ENCODE measurements around the gene NCBP3.

Gene NCBP3, protein sequence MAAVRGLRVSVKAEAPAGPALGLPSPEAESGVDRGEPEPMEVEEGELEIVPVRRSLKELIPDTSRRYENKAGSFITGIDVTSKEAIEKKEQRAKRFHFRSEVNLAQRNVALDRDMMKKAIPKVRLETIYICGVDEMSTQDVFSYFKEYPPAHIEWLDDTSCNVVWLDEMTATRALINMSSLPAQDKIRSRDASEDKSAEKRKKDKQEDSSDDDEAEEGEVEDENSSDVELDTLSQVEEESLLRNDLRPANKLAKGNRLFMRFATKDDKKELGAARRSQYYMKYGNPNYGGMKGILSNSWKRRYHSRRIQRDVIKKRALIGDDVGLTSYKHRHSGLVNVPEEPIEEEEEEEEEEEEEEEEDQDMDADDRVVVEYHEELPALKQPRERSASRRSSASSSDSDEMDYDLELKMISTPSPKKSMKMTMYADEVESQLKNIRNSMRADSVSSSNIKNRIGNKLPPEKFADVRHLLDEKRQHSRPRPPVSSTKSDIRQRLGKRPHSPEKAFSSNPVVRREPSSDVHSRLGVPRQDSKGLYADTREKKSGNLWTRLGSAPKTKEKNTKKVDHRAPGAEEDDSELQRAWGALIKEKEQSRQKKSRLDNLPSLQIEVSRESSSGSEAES

DNA sequence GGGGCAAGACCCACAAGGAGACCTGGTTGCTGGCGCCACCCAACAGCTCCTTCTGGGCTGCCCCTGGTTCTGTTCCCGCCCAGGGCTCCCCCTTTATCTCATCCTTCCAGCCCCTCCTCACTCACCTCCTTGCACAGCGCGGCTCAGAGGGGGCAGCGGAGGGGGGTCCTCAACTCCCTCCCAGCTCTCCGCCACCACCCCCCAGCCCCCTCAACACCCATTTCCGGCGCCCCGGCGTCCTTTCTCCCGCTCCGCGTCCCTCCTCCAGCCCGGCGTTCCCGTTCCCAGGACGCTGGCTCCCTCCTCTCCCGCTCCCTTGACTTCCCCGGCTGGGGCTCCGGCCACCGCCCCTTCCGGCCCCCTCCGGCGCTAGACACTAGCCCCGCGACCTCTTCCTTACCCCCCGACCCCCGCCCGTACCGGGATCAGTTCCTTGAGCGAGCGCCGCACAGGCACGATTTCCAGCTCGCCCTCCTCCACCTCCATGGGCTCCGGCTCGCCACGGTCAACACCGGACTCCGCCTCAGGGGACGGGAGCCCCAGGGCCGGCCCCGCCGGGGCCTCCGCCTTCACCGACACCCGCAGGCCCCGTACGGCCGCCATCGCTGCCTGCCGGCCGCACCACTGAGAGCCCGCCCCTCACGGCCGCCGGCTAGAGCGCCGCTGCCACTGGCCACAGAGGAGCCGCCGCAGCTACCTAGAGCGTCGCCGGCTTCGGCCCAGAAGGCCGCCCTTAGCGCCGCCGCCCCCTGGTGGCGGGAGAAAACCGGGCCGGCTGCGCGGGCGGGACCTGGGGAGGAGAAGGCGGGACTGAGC, at the start of gene NCBP3:
Gene NCBP3 (minus strand): TSS at position 626 of the 816 bp plus-strand sequence. CDS start 23 bp downstream, at position 603.
- peak; percentile 63 to 76 for DNase-seq

DNA sequence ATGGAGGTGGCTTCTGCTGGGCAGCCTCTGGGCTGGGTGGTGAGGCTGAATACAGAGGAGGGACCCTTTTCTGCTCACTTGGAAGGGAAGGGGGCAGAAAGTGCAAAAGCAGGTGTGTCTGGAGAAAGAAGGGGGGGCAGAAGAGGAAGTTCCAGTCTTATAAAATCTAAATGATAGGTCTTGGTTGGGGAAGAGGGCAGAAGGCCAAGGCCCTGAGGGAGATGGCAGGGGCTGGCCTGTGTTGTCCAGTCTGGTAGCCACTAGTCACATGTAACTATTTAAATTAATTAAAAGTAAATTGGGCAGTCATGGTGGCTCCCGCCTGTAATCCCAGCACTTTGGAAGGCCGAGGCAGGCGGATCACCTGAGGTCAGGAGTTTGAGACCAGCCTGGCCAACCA, 49.3 kb upstream of the NCBP3 start:
- DNase-seq, result no peak

DNA sequence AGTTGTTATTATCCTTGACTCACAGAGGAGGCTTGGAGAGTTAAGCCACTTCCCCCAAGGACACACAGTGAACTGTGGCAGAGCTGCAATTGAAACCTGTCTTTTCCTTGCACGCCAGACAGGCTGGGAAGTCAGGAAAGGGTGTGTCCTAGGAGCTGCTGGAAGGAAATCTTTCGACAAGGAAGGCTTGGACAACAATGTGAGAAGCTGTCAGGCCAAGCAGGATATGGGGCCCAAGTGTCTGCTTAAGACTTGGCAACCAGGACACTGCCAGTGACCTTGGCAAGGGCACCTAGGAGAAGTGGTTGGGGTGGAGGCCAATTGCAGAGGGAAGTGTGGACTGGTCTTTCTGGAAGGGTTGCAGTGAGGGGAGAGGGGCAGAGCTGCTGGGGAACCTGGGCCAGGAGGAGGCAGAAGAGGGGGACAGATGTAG, 48.9 kb upstream of the NCBP3 start:
- DNase-seq, result no peak

DNA sequence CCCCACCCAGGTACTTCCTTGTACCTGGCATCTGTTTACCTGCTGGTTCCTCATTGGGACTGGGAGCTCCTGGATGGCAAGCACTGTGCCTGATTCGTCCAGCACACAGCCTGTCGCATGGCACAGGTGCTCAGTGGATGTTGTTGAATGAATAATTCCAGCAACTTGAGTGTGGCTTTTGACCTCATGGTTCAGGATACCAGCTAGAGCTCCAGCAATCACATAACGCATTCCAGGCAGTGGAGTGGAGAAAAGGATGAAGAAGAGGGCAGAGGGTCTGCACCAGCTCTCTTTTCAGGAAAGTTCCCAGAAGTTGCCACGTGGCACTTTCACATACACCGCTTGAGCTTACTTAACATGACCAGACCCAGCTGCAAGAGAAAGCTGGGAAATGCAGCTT, 48.1 kb upstream of the NCBP3 start:
- no peak for DNase-seq

DNA sequence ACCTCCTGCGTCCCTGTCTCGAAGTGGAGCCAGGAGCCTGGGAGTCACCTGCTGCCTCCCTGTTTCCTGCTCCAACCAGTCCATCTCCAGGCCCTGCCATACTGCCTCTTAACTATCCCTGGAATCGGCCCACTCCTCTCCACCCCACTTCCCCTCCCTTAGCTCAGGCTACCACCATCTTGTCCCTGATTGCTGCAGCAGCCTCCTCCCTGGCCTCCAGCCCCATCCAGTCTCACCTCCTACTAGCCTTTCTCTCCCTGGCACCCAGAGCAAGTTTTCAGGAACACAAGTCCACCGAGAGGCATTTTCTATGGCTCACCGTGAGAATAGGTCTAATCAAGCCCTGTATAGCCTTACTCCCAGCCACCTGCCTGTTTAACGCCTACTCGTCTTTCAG, 47.7 kb upstream of the NCBP3 start:
- no peak for DNase-seq

DNA sequence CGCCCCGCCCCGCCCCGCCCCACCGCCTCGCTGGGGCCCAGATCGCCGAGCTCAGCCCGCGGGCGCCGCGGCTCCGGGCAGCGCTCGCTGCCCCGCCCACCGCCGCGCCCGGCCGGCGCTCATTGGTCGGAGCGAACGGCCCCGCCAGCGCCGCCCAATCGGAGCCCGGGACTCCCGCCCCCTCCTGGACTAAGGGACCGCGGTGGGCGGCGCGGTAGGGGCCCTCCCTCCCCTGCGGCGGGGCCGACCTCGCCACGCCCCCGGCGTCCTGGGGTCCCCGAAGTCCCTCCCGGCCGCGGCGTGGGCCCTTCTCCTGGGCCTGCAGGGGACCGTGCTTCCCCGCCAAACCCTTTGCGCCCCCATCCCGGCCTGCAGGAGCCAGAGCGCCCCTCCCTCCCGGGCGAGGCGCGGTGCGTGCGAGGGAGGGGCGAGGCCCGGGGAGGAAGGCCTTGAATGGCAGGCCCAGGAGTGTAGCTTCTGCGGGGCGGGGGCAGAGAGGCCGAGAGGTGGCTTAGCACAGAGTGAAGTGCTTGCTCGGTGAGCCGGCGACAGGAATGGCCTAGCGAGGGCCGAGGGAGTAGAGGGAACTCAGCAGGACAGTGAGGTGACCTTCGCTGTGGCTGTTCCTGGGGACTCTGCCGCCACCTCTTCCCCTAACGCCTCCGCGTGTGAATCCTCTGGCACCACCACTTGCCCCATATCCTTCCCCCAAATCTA, 47.1 kb upstream of the NCBP3 start, which contains the start of gene CAMKK1:
Gene CAMKK1 (minus strand): TSS at position 51 of the 717 bp plus-strand sequence. CDS start 7,366 bp downstream, outside the sequence.
- peak; percentile 72 to 84 for DNase-seq

DNA sequence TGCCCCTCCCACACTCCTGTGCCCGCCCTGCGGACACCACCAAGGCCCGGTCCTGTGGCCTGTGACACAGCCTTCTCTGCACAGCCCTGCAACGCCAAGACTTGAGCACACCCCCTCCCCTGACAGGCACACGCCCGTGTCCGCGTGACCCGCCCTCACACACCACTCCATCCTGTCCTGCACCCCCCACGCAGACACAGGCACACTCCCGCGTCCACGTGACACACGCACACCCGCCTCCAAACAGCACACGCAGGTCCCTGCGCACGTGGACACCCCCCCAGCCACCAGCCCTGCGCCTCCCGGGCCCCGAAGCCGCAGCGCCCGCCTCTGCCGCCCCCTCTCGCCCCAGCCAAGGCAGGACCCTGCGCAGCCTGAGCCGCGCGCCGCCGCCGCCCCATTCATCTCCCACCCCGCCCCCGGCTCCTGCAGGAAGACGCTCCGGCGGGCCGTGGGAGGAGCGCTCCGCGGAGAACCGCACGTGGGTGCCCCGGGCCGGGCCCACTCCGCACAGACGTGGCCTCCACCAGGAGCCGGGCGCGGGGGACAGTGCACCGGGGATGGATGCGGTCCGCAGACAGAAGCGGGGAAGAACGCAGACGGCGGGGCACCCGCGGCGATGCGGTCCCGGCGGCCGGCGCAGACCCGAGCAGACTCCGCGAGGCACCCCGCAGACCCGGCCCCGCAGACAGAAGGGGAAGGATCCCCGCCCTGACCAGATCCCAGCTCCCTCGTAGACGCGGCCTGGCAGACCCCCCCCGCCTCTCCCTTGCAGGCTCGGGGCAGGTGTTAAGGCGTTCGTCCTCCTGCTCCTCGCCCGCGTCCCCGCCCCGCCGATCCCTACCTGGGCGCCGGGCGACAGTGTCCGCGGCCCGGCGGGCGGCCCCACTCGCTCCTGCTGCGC, 46.3 kb upstream of the NCBP3 start:
- DNase-seq, result no peak

DNA sequence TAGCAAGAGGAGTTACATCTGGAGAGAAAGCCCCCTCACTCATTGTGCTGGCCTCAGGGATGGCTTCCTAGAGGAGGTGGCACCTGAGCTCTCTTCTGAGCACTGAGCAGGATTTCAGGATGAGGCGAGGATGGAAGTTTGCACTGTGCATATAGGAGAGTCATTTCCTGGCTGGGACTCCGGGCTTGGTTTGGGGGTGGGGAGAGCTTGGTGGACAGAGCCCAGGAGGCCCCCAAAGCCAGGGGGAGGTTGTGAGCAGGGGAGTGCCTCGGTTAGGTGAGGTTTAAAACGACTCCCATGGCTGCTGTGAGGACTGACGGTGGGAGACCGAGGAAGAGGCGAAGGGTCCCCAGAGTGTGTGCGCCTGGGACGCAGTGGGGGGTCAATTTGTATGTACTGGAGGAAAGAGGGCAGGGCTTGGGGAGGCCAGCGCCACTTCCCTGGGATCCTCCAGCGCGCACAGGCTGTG, 45.6 kb upstream of the NCBP3 start:
- no peak for DNase-seq

DNA sequence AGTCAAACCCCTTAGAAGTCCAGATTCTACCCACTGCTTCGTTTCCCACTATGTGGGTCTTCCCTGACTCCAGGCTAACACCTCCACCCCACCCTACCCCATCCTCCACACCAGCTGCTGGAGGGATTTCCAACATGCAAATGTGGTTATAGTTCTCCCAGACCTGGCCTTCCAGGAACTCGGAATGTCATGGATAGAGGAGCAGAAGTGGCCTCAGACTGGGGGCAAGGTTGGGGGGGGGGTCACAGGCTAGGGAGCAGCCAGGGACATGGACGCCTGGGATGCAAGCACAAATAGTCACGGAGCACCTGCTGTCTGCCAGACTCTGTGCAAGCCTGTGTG, 44.8 kb upstream of the NCBP3 start:
- no peak for DNase-seq

DNA sequence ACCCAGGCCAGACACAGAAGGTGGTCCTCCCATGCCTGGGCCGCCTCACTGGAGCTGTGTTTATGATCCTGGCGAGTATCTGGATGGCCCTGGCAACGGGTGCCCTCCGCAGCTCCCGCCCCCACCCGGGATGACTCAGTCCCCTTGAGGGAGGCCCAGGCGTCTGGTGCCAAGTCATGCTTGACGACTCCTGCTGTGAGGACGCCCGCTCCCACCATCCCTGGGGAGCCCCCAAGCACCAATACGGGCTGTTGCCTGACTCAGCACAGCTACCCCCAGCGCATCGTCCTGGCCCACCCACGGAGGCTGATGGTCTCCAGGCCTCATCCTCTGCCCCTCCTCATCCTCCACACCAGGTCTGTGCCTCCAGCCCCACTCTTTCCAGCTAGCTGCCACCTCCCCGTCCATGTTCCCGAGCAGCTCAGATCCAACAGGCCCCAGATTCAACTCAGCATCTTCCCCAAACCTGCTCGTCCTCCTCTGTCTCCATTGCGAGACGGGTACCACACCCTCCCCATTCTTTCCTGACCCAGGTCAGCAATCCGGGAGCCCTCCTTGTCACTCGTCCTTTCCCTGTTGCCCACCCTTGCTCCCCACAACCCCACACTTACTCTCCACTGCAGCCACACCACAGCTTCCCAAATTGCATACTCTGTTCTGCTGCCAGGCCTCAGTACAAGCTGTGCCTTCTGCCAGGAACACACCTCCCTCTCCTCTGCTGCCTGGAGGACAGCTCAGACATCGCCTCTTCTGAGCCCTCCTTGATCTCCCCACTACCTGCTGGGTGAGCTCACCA, 44.2 kb upstream of the NCBP3 start:
- no peak for DNase-seq

DNA sequence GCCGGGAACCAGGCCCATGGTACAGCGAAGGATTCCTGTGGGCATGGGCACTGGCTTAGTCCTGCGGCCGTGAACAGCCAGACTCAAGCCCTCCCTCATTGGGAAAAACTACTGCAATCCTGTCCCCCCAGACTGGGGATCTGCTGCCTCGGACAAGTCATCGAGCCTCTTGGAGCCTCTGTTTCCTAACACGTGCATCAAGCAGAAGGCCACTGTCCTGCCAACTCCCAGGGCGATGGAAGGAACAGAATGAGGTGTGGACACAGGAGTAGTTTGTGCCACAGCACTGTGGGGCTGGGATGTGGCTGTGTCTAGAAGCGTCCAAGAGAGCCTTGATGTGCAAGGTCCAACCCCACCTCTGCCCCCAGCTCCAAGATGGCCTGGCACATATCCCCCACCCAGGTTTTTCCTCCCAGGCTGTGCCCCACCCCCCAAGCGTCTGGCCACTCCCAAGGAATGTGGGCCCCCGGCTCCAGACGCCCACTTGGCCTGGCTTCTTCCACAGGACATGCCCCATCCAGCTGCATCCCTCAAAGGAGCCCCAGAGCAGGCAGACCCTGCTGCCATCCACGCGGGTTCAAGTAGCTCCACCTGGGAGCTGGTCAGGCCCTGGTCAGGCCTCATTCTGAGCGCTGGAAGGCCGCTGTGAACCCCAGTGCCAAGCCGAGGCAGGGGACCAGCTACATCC, 43.4 kb upstream of the NCBP3 start:
- no peak for DNase-seq

DNA sequence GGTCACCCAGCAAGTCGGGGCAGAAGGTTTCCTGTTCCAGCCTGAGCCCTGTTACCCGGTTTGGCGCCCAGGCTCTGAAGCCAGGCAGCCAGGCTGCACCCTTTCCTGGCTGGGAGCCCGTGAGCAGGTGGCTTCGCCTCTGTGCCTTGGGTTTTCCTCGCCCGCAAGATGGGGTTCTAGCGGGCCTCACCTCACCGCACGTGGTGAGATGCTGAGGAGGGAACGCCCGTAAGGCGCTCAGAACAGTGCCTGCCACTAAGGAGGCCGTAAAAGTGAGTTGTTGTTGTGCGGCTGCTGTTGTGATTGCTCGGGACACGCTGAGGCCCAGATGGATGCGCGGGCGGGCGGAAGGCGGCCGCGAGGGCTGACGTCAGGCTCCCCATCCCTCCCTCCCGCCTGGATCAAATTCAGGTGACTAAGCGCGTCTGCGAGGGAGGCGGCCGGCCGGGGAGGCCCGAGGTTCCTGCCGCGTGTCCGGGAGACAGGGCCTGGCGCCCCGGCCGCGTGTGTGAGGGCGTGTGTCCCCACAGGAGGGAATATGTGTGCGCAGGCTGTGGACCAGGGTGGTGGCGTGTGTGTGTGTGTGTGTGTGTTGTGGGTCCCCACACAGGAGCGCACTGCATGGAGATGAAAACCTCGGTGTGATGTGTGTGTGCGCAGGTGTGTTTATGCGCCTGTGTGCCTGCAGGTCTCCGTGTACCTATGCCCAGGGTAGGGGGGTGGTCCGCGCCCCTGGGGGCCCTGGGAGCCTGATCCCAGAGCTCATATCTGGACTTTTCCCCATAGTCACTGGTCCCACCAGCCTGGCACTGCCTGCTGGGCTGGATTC, 42.5 kb upstream of the NCBP3 start:
- DNase-seq, result peak; percentile 22 to 36

DNA sequence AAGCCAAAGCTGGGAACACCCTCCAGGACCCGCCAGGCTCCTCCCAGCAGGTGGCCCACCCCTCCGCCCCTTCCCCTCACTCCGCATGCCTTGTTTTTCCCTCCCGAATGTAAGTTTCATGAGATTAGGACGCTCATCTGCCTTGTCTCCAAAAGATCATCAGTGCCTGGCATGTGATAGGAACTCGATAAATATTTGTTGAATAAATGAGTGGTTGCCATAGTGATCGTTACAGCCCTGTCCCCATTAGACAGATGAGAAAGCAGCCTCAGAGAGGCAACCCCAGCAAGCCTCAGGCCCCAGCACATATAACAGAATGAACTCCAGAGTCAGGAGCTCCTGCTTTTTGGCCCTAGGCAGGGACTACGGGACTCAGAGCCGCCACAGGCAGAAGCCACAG, 41.8 kb upstream of the NCBP3 start:
- no peak for DNase-seq

DNA sequence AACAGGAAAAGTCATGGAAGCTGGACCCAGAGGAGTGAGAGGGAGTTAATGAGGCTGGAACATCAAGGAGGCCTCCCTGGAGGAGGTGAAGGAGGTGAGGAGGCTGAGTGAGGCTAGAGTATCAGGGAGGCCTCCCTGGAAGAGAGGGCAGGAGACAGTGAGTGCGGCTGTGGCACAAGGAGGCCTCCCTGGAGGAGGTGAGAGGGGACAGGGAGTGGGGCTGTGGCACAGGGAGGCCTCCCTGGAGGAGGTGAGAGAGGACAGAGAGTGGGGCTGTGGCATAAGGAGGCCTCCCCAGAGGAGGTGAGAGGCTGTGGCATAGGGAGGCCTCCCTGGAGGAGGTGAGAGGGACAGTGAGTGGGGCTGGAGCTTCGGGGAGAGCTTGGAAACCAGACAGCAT, 41.3 kb upstream of the NCBP3 start:
- DNase-seq, result no peak

DNA sequence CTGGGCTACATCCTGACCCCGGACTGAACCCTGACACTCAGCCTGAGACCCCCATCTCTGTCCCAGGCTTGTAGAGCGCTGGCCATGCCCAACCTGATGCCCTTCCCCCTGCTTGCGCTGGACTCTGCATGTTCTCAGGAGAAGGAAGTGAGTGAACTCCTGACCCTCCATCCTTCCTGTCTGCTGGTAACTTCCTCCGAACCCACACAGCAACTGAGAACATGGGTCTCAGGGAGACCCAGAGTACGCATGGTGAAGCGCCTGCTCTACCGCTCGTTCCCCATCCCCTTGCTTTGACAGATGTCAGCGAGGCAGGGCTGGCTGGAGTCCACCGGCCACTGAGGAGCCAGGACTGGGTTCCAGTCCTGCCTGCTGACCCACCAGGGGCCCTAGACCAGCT, 40.7 kb upstream of the NCBP3 start:
- DNase-seq, result no peak

DNA sequence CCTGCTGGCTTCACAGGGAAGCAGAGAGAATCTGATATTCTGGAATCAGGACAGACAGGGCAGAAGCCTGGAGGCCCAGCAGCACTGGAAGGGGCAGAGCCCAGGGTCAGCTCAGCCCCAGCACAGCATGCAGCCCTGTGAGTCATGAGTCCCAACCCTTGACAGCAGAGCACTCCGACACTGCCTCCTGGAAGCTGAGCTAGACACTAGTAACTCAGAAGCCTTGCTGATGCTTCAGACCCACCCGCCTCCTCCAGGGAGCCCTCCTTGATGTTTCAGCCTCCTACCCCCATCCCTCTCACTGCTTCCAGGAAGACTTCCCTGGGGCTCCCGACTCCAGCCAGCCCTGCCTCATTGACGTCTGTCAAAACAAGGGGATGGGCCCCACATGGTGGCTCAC, 39.9 kb upstream of the NCBP3 start:
- no peak for DNase-seq

DNA sequence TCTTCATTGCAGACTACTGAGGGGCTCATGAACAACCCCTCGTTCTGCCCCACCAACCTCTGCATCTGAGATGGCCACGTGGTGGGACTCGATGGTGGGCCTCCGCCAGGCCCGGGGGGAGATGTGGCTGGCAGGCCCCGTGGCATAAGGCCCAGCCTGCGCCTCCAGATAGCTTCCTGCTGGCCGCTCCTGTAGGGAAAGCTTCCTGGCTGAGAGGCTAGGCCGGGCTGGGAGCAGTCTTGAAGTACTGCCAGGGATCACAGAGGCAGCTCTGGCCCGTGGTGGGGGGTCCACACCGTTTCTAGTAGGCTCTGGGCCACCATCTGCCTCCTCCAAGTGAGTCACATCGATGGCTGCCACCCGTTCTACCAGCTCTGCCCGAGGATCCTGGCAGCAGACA, 39.2 kb upstream of the NCBP3 start:
- no peak for DNase-seq

DNA sequence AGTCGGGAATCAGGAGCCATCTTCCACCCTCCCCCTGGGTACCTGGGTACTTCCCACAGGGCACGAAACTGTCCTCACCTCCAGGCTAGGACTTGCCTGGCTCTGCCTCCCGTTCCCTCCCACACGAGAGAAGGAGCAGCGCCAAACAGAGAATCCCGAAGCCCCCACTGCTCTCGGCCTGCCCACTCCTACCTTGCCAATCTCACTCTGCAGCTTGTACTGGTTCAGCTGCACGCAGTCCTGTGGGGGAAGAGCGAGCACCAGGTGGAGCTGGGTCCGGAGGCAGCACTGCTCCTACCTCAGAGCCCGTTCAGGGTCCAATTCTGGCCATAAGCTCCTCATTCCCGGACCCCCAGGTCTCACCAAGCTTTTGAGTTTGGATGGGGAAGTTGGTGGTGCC, 38.1 kb upstream of the NCBP3 start:
- no peak for DNase-seq

DNA sequence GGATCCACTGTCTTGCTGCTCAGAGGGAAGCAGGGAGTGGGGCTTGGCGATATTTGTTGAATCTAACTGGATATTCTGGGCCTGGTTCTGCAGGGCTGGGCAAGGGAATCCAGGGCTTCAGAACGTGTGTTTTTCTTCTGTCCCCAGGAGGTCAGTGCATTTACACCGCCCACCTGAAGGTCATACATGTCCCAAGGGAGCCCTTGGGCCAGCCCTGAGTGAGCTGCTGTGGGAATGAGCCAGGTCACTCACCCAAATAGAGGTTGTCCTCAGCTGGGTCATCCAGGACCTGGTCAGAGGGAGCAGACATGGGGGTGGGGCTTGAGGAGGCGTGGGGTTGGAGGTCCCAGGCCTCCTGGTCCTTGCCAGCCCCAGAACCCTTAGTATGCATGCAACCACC, 36.2 kb upstream of the NCBP3 start:
- DNase-seq, result no peak

Data from NCI-H187 (cell line).